CMK (cell line): ENCODE measurements around the gene POLR2M.

Experiments
- DNase-seq: peaks from one replicate; pipeline ENCODE4 v3.0.0-alpha.2; 2010; ENCODE audit warnings: low read depth

POLR2M gene

GRCh38 chr15:57741089-57741488 lies 34.6 kb downstream of the POLR2M start:
- no peak for DNase-seq

- no peak for DNase-seq
Measured at GRCh38 chr15:57743424-57743823, 36.9 kb downstream of the POLR2M start.

DNA sequence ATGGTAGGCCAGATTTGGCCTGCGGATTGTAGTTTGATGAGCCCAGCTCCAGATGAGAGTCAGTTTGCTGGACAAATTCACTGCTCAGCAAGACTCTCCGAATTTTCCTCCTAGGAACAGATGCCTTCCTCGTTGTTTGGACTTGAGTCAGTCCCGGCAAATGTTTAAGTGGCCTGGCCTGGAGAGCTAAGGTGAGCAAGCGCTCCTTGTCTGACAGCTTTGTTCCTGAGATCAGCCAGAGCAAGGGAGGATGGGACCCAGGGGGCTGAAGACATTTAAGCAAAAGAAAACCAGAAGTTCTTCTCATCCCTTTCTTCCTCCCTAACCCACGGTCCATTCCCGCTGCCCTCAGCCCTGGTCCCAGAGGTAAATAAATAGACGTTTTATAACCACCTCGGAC lies 40.3 kb downstream of the POLR2M start:
- no peak for DNase-seq

DNA sequence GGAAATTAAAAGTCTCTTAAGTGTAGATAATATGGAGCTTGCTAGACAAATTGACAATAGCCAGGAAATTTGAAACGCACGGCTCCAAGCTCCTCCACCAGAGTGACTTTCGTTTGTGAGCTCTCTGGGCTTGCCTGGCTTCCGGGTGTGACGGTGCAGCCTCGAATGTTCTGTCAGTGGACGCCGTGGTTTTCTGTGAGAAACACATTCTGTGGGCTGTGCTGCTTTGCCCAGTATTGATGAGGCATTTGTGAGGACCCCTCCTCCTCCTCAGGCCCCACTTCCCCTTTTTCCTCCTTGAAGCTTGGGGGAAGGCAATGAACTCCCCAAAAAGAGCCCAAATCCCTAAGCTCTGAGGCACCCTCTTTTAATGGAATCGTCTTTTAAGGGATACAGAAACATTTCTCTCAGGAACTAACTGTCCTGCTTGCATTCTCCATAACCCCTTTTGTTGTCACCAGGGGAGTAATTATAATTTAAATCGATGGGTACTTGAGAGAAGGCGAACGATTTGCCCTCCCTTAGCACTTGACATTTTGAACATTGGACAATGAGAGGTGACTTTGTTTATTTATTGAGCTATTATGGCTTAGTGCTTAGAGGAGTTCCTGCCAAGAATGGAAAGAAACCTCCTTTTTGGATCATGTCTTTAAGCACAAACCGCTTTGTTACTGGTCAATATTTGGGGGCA lies 40.8 kb downstream of the POLR2M start:
- no peak for DNase-seq

DNA sequence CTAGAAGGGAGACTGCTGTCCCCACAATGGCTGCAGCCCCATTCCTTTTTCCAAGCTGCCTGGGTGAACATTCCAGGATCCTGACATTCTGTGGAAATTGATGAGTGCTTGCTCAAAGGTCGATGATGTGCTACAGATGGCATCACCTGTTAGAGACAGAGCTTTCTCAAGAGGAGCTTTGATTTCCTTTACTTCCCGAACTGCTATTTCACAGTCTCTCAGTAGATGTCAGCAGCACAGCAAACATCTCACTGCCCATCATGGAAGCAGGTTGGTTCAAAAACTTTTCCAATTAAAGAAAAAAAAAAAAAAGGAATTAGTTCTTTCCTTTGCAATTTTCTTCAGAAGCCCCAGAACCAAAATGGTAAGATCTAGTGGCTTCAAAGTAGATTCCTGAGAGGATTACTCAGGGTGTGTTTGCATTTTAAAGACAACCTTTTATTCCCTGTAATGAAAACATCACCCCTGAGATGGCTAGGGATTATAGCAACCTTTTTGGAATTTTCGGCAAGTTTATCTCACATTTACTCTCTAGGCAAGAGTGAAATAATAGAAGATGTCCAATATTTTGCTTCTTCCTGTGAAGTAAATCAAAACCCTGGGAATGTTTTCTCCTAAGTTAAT lies 44.8 kb downstream of the POLR2M start:
- no peak for DNase-seq

DNA sequence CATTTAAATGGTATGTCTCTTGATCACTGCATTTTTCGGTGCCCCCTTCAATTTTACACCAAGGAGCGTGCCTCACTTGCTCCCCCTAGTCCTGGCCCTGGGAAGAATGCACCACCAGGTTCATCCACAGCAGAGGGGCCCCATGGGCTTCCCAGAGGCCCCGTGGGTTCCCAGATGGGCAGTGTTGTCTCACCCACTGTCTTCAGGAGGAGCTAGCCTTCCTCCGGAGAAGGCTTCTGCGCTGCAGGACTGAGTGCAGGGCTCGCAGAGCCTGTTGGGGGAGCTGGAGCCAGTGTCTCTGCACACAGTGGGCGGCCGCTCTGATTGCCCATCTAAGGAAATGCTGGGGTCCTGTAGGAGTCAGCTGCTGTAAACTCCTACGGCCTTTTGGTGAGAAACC lies 45.9 kb downstream of the POLR2M start:
- no peak for DNase-seq

- DNase-seq, result no peak
Measured at GRCh38 chr15:57752840-57753239, 46.3 kb downstream of the POLR2M start.

- DNase-seq, result no peak
Measured at GRCh38 chr15:57756466-57756865, 50.0 kb downstream of the POLR2M start.

- DNase-seq, result no peak
Measured at GRCh38 chr15:57758560-57758959, 52.0 kb downstream of the POLR2M start.

DNA sequence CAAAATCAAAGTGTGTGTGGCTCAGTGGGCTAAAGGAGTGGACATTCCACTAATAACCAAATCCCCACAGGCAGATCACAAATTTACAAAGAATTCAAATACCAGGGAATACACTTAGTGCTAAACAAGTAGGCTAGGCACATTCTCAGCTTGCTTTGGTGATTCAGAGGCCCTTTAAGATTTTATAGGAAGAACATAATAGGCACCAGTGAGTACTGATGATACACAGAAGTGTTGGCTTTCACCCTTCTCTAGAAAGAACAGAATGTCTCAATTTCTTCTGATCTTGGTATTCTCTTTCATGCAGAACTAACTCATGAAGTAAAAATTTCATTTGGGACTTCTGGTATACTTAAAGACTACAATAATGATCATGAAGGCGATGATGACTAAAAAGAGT lies 55.0 kb downstream of the POLR2M start:
- no peak for DNase-seq

- DNase-seq, result no peak
Measured at GRCh38 chr15:57762302-57762701, 55.8 kb downstream of the POLR2M start.

- no peak for DNase-seq
Measured at GRCh38 chr15:57763176-57763964, 56.9 kb downstream of the POLR2M start.
